HEK293 (cell line): ENCODE results near the gene PNPLA2.

Source experiments
- CTCF ChIA-PET: fragments of 350-600 bp; formaldehyde crosslinking; extraction: SDS; loops from one replicate; lab custom pipeline; 2021; ENCODE audit warnings: antibody characterized with exemption; lab: Yijun Ruan, JAX
- POLR2A ChIA-PET: fragments of 300-600 bp; formaldehyde crosslinking; extraction: SDS; loops from one replicate; lab custom pipeline; 2020; ENCODE audit warnings: antibody characterized with exemption, inconsistent platforms; lab: Yijun Ruan, JAX
- H3K27ac ChIP-seq: fragments of 200-500 bp; sonication (Bioruptor generic); 2 replicates; pipeline ENCODE4 v1.5.1; 2014; ENCODE audit warnings: low read depth, low read length, control low read depth, inconsistent platforms; ENCODE audit errors: extremely low read depth
- H3K36me3 ChIP-seq, 2 experiments: fragments of 200-500 bp in 1 of 2; sonication (Bioruptor generic) in 1 of 2; 1 replicate in 1 of 2; 2 replicates in 1 of 2; pipeline ENCODE4 v1.5.1; 2014 to 2017; ENCODE audit warnings: inconsistent platforms in 2 of 2, low read length in 2 of 2; ENCODE audit not compliant: control insufficient read depth in 2 of 2, insufficient read depth in 1 of 2
- H3K4me1 ChIP-seq: fragments of 200-500 bp; sonication (Bioruptor generic); 2 replicates; pipeline ENCODE4 v1.5.1; 2014; ENCODE audit warnings: mild to moderate bottlenecking, low read length, inconsistent platforms; ENCODE audit not compliant: control insufficient read depth, insufficient read depth
- H3K4me3 ChIP-seq: 2 replicates; pipeline ENCODE4 v1.5.1; 2011; ENCODE audit warnings: low read depth, mild to moderate bottlenecking, control low read depth, low read length, moderate library complexity
- H3K9me3 ChIP-seq: fragments of 200-500 bp; sonication (Bioruptor generic); 2 replicates; pipeline ENCODE4 v1.5.1; 2014; ENCODE audit warnings: low read depth, low read length, inconsistent platforms; ENCODE audit not compliant: control insufficient read depth, insufficient read depth
- ELK4 ChIP-seq: IDR thresholded peaks from 2 replicates; pipeline ENCODE4 v1.6.1; 2011; ENCODE audit warnings: mild to moderate bottlenecking, low read depth, low read length, borderline replicate concordance
- GFI1B ChIP-seq: fragments of 450-650 bp; formaldehyde crosslinking; IDR thresholded peaks from 2 replicates; pipeline ENCODE4 v1.5.1; 2016; ENCODE audit warnings: missing biosample characterization, missing genetic modification characterization
- HOXC10 ChIP-seq: sonication (generic); formaldehyde crosslinking; IDR thresholded peaks from 2 replicates; pipeline ENCODE4 v1.8.1; 2023; ENCODE audit warnings: mild to moderate bottlenecking, missing genetic modification reagents
- KLF9 ChIP-seq: fragments of 450-650 bp; formaldehyde crosslinking; IDR thresholded peaks from 2 replicates; pipeline ENCODE4 v1.5.1; 2016; ENCODE audit warnings: missing biosample characterization, missing genetic modification characterization, low read depth
- MEIS1 ChIP-seq: sonication (generic); formaldehyde crosslinking; IDR thresholded peaks from 2 replicates; pipeline ENCODE4 v1.8.1; 2022; ENCODE audit warnings: missing genetic modification reagents, mild to moderate bottlenecking, borderline replicate concordance
- SETDB1 ChIP-seq: IDR thresholded peaks from one replicate; pipeline ENCODE4 v1.6.1; 2017; ENCODE audit warnings: mild to moderate bottlenecking, low read length, moderate library complexity, mixed read lengths; ENCODE audit not compliant: insufficient read length
- ZBTB21 ChIP-seq: fragments of 450-650 bp; formaldehyde crosslinking; IDR thresholded peaks from 2 replicates; pipeline ENCODE4 v1.5.1; 2017; ENCODE audit warnings: missing biosample characterization, missing genetic modification characterization
- ZBTB49 ChIP-seq: fragments of 450-650 bp; formaldehyde crosslinking; IDR thresholded peaks from 2 replicates; pipeline ENCODE4 v1.5.1; 2016; ENCODE audit warnings: missing biosample characterization, missing genetic modification characterization, low read depth
- ZFHX2 ChIP-seq: fragments of 450-650 bp; formaldehyde crosslinking; conservative IDR thresholded peaks from 2 replicates; pipeline ENCODE4 v1.5.1; 2016; ENCODE audit warnings: missing biosample characterization, missing genetic modification characterization
- ZFP37 ChIP-seq: fragments of 450-650 bp; formaldehyde crosslinking; IDR thresholded peaks from 2 replicates; pipeline ENCODE4 v1.5.1; 2016; ENCODE audit warnings: missing biosample characterization, missing genetic modification characterization
- ZNF133 ChIP-seq: fragments of 450-650 bp; formaldehyde crosslinking; IDR thresholded peaks from 2 replicates; pipeline ENCODE4 v1.5.1; 2016; ENCODE audit warnings: missing biosample characterization, missing genetic modification characterization
- ZNF157 ChIP-seq: fragments of 450-650 bp; formaldehyde crosslinking; IDR thresholded peaks from 2 replicates; pipeline ENCODE4 v1.5.1; 2016; ENCODE audit warnings: missing biosample characterization, missing genetic modification characterization
- ZNF175 ChIP-seq: fragments of 450-650 bp; formaldehyde crosslinking; IDR thresholded peaks from 2 replicates; pipeline ENCODE4 v1.5.1; 2016; ENCODE audit warnings: missing biosample characterization, missing genetic modification characterization
- ZNF184 ChIP-seq: fragments of 450-650 bp; IDR thresholded peaks from 2 replicates; pipeline ENCODE4 v1.5.1; 2018; ENCODE audit warnings: missing biosample characterization, mild to moderate bottlenecking, missing genetic modification characterization
- ZNF19 ChIP-seq: fragments of 450-650 bp; formaldehyde crosslinking; IDR thresholded peaks from 2 replicates; pipeline ENCODE4; 2016; ENCODE audit warnings: missing biosample characterization, missing genetic modification characterization, low read depth
- ZNF214 ChIP-seq: fragments of 450-650 bp; formaldehyde crosslinking; IDR thresholded peaks from 2 replicates; pipeline ENCODE4 v1.5.1; 2017; ENCODE audit warnings: missing biosample characterization, mild to moderate bottlenecking, missing genetic modification characterization, borderline replicate concordance
- ZNF518A ChIP-seq: fragments of 450-650 bp; formaldehyde crosslinking; conservative IDR thresholded peaks from 2 replicates; pipeline ENCODE4 v1.5.1; 2016; ENCODE audit warnings: low read depth, missing biosample characterization, missing genetic modification characterization
- ZNF521 ChIP-seq: fragments of 450-650 bp; formaldehyde crosslinking; IDR thresholded peaks from 2 replicates; pipeline ENCODE4 v1.5.1; 2017; ENCODE audit warnings: missing biosample characterization, mild to moderate bottlenecking, missing genetic modification characterization
- ZNF561 ChIP-seq: fragments of 450-650 bp; IDR thresholded peaks from 2 replicates; pipeline ENCODE4 v1.5.1; 2018; ENCODE audit warnings: missing biosample characterization, missing genetic modification characterization, borderline replicate concordance
- ZNF626 ChIP-seq: fragments of 450-650 bp; sonication (Bioruptor Pico); formaldehyde crosslinking; IDR thresholded peaks from 2 replicates; pipeline ENCODE4 v1.5.1; 2018; ENCODE audit warnings: missing biosample characterization, missing genetic modification characterization, inconsistent platforms
- ZNF777 ChIP-seq: fragments of 450-650 bp; formaldehyde crosslinking; IDR thresholded peaks from 2 replicates; pipeline ENCODE4 v1.5.1; 2017; ENCODE audit warnings: missing biosample characterization, missing genetic modification characterization, borderline replicate concordance

The PNPLA2 gene

GRCh38 chr11:808427-809286 is 10.1 kb upstream of the PNPLA2 start:
- POLR2A ChIA-PET, result interaction anchor here (0.6 to 2.0 kb wide), 13 partner anchors 9 to 99 kb away, joined by 3 to 33 read pairs (median 4); partner anchors contain the start of genes PNPLA2 and TSPAN4

GRCh38 chr11:809287-810039 is 9.3 kb upstream of the PNPLA2 start, which contains the start of gene RPLP2:
RPLP2 (plus strand) TSS chr11:809967; CDS start chr11:810235, 268 bp downstream.
- ChIA-PET POLR2A (interaction anchor here (0.6 to 2.0 kb wide), 17 partner anchors 10 to 234 kb away, joined by 3 to 33 read pairs (median 4); partner anchors contain the start of genes PNPLA2 and TSPAN4), CTCF (no interaction called here)
- H3K4me3 ChIP-seq, result peak within 1 kb of the TSS; percentile 91
- peaks cover 0 to 38% of the 10 kb centered on the region in 2 experiments; a peak in 1 of 3 replicates for H3K36me3 ChIP-seq
- H3K4me1 ChIP-seq, result no peaks in the 10 kb centered on the region
- peak within 1 kb of the TSS; percentile 82 for H3K27ac ChIP-seq
- no peaks in the 10 kb centered on the region for H3K9me3 ChIP-seq
- TF ChIP-seq ELK4 (peak; percentile 88; the same call in 1 of the 2 replicates), MEIS1 (CRISPR knock-in tag) (no peak), ZNF214 (tag by site-specific recombination) (no peak), SETDB1 (no peak), ZBTB49 (no peak), ZFHX2 (tag by site-specific recombination) (peak; percentile 79), ZNF175 (no peak), GFI1B (tag by site-specific recombination) (no peak), ZNF133 (tag by site-specific recombination) (no peak), ZNF561 (tag by site-specific recombination) (no peak), ZNF521 (tag by site-specific recombination) (no peak), ZNF184 (tag by site-specific recombination) (no peak), ZNF19 (no peak), ZBTB21 (tag by site-specific recombination) (peak; percentile 92)

More at GRCh38 chr11:808427-809286, 10.1 kb upstream of the PNPLA2 start:
- CTCF ChIA-PET, result interaction anchor here (0.7 kb wide), 2 partner anchors 12 to 25 kb away, joined by 3 read pairs; no protein-coding TSS in a partner anchor
- Histone ChIP-seq H3K27ac (peak overlapping the region; percentile 82), H3K4me1 (no peaks in the 10 kb centered on the region), H3K36me3 (peaks cover 0 to 38% of the 10 kb centered on the region in 2 experiments; a peak in 1 of 3 replicates), H3K9me3 (no peaks in the 10 kb centered on the region), H3K4me3 (peak overlapping the region; percentile 91)
- TF ChIP-seq ZFP37 (tag by site-specific recombination) (no peak), ZNF157 (tag by site-specific recombination) (no peak), ZNF777 (tag by site-specific recombination) (no peak), ZNF518A (tag by site-specific recombination) (no peak), ZNF626 (tag by site-specific recombination) (no peak), HOXC10 (CRISPR knock-in tag) (no peak), KLF9 (tag by site-specific recombination) (no peak)
